T47D (cell line): Measurements from ENCODE around the gene DENND4A.
A peak's percentile ranks its signal among the peaks of the same experiment; 100 is the strongest.
"Not testable (repeated sequence)": the region's sequence is repeated elsewhere in the genome, so short reads cannot be mapped to it uniquely, and the experiment has no call there.

ENCODE experiments used
- DNase-seq, 2 experiments: peaks; one replicate each; pipeline versions ENCODE4 v3.0.0 to v3.0.0-alpha.2; 2011 to 2012; ENCODE audit warnings: low read depth in 1 of 2, low spot score in 1 of 2
- JUND ChIP-seq: IDR thresholded peaks from 2 replicates; pipeline ENCODE4 v1.6.1; 2012; ENCODE audit warnings: low read depth
- in situ Hi-C: cut with HindIII; loops from 2 replicates; pipeline ENCODE4 v1.10.0; 2016; ENCODE audit warnings: low sequenced_read_pairs, low pct_unique_long_range_greater_than_20kb

The DENND4A gene

GRCh38 chr15:65812467-65812866 lies 20.4 kb upstream of the DENND4A start:
- no peak for TF ChIP-seq JUND
- in situ Hi-C loops, result no loop called here
- DNase-seq, result no peak

GRCh38 chr15:65811835-65812234 lies 19.7 kb upstream of the DENND4A start:
- no peak for DNase-seq
- in situ Hi-C loops, result no loop called here

GRCh38 chr15:65811011-65811733 lies 19.1 kb upstream of the DENND4A start:
- in situ Hi-C loops, DNase-seq: not testable (repeated sequence)

More at GRCh38 chr15:65811835-65812234, 19.7 kb upstream of the DENND4A start:
- TF ChIP-seq JUND, result no peak

GRCh38 chr15:65806397-65806796 lies 14.3 kb upstream of the DENND4A start:
- in situ Hi-C loops, result no loop called here
- DNase-seq, result no peak
- TF ChIP-seq JUND, result no peak

GRCh38 chr15:65805019-65805745 lies 13.1 kb upstream of the DENND4A start:
- TF ChIP-seq JUND, result no peak
- in situ Hi-C loops, result no loop called here
- no peak for DNase-seq

GRCh38 chr15:65804252-65804931 lies 12.3 kb upstream of the DENND4A start:
- in situ Hi-C loops, result no loop called here
- no peak for TF ChIP-seq JUND
- no peak for DNase-seq

GRCh38 chr15:65801229-65801805 lies 9.2 kb upstream of the DENND4A start:
- DNase-seq, result no peak
- in situ Hi-C loops, result no loop called here

GRCh38 chr15:65796610-65797078 lies 4.6 kb upstream of the DENND4A start:
- peak in 1 of 2 experiments; percentile 19 for DNase-seq
- no peak for TF ChIP-seq JUND
- in situ Hi-C loops, result no loop called here

More at GRCh38 chr15:65801229-65801805, 9.2 kb upstream of the DENND4A start:
- no peak for TF ChIP-seq JUND

GRCh38 chr15:65795663-65796216 lies 3.6 kb upstream of the DENND4A start:
- no peak for DNase-seq
- TF ChIP-seq JUND, result no peak
- in situ Hi-C loops, result no loop called here

GRCh38 chr15:65793818-65794104 lies 1.7 kb upstream of the DENND4A start:
- no peak for DNase-seq
- TF ChIP-seq JUND, result no peak
- in situ Hi-C loops, result no loop called here

- in situ Hi-C loops, result no loop called here
- DNase-seq, result no peak
- no peak for TF ChIP-seq JUND
These were observed 1.1 kb upstream of the DENND4A start for GRCh38 chr15:65792988-65793817.
